Measurements from ENCODE around the gene DGKH. TPM values are rescaled to one million over a fixed set of nuclear protein-coding genes. Genes with fewer than 3 reads are reported as not detected.
A peak's percentile ranks its signal among the peaks of the same experiment; 100 is the strongest.

Gene DGKH
- total RNA-seq, 1 experiment from 2014 or later: 19.1 TPM

DNA sequence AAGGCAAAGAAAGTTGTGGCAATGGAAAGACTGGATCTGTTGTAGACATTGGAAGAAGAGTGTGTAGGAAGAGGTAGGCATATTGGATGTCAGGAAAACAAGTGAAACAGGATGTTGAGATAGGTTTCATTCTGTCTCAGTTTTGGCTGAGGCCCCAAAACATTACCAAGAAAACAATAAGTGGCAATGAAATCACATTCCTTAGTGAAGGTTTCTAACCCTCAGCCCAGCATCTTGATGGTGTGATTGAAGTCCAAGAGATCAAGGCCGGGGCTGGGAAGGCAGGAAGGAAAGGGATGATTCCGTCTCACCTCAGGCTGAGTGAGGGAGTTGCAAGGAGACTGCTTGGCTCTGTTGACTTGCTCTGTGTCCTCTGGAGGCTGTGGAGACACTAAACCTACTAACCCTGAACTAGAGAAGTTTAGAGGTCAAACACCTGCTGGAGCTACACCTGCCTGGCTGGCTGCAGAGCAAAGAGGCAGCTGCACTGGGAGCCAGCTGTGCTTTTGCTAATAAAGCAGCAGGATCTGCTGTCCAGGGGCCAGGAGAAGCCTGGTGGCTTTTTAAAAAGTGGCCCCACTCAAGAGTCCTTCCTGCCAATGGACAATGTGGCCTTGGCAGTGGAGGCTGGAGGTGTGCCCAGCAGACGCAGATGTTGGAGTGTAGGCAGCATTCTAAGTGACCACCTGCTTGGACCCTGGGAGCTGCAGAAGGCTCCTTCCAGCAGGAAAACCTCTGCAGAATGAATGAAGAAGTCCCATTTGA is 53.6 kb downstream of the DGKH start:
- H3K4me3 Mint-ChIP-seq (ENCODE audit: low read depth, unreplicated experiment): no peak overlapping the region
- H3K36me3 Mint-ChIP-seq (ENCODE audit: insufficient read depth, unreplicated experiment): peaks cover 6% of the 10 kb centered on the region
- no TSS peak for BruUV-seq (replicated peaks)
- no peaks in the 10 kb centered on the region for H3K27me3 Mint-ChIP-seq (ENCODE audit: unreplicated experiment)
- no peak overlapping the region for H3K27ac Mint-ChIP-seq (ENCODE audit: unreplicated experiment)
- intact Hi-C loops (cut with micrococcal nuclease; ENCODE audit: unreplicated experiment): no loop called here
- H3K4me1 Mint-ChIP-seq (ENCODE audit: low read depth, unreplicated experiment): peaks cover 37% of the 10 kb centered on the region
- H3K9me3 Mint-ChIP-seq (ENCODE audit: low read depth, unreplicated experiment): no peaks in the 10 kb centered on the region
- TF ChIP-seq, protein P1, sequence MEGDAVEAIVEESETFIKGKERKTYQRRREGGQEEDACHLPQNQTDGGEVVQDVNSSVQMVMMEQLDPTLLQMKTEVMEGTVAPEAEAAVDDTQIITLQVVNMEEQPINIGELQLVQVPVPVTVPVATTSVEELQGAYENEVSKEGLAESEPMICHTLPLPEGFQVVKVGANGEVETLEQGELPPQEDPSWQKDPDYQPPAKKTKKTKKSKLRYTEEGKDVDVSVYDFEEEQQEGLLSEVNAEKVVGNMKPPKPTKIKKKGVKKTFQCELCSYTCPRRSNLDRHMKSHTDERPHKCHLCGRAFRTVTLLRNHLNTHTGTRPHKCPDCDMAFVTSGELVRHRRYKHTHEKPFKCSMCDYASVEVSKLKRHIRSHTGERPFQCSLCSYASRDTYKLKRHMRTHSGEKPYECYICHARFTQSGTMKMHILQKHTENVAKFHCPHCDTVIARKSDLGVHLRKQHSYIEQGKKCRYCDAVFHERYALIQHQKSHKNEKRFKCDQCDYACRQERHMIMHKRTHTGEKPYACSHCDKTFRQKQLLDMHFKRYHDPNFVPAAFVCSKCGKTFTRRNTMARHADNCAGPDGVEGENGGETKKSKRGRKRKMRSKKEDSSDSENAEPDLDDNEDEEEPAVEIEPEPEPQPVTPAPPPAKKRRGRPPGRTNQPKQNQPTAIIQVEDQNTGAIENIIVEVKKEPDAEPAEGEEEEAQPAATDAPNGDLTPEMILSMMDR (IDR thresholded peaks at IDR 0.05; ENCODE audit: unreplicated experiment): no peak
- CTCF ChIA-PET: no interaction called here
- DNase-seq: no peak

- intact Hi-C loops (cut with micrococcal nuclease; ENCODE audit: unreplicated experiment): no loop called here
- DNase-seq: no peak
- H3K27me3 Mint-ChIP-seq (ENCODE audit: unreplicated experiment): no peaks in the 10 kb centered on the region
- CTCF ChIA-PET: no interaction called here
- no TSS peak for BruUV-seq (replicated peaks)
- peaks cover 6% of the 10 kb centered on the region for H3K36me3 Mint-ChIP-seq (ENCODE audit: insufficient read depth, unreplicated experiment)
- H3K4me3 Mint-ChIP-seq (ENCODE audit: low read depth, unreplicated experiment): no peak overlapping the region
- TF ChIP-seq, protein P1 (IDR thresholded peaks at IDR 0.05; ENCODE audit: unreplicated experiment): no peak
- H3K27ac Mint-ChIP-seq (ENCODE audit: unreplicated experiment): no peak overlapping the region
- H3K4me1 Mint-ChIP-seq (ENCODE audit: low read depth, unreplicated experiment): peaks cover 49% of the 10 kb centered on the region
- H3K9me3 Mint-ChIP-seq (ENCODE audit: low read depth, unreplicated experiment): no peaks in the 10 kb centered on the region
Measured at GRCh38 chr13:42102961-42103865, 54.8 kb downstream of the DGKH start.

DNA sequence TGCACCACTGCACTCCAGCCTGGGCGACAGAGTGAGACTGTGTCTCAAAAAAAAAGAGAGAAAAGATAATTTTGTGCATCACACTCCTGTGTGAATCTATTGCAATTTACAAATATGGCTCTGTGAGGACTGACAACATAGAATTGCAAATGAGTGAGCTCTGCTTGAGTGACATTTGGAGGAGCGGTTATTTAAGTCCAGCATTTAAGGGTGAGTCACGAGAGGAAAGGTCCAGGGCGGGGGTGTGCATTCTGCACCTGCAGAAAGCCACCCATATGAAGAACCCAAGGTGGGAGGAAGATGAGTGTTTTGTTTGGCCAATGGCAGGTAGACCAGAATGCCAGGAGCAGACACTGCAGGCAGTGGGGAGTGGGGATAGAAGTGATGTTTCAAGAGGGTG is 58.5 kb downstream of the DGKH start:
- no peak overlapping the region for H3K27ac Mint-ChIP-seq (ENCODE audit: unreplicated experiment)
- no peaks in the 10 kb centered on the region for H3K9me3 Mint-ChIP-seq (ENCODE audit: low read depth, unreplicated experiment)
- peaks cover 6% of the 10 kb centered on the region for H3K36me3 Mint-ChIP-seq (ENCODE audit: insufficient read depth, unreplicated experiment)
- BruUV-seq (replicated peaks): no TSS peak
- TF ChIP-seq, protein P1 (IDR thresholded peaks at IDR 0.05; ENCODE audit: unreplicated experiment): no peak
- no peaks in the 10 kb centered on the region for H3K27me3 Mint-ChIP-seq (ENCODE audit: unreplicated experiment)
- DNase-seq: peak; percentile 16
- peaks cover 53% of the 10 kb centered on the region for H3K4me1 Mint-ChIP-seq (ENCODE audit: low read depth, unreplicated experiment)
- CTCF ChIA-PET: interaction anchor here (0.8 to 1.9 kb wide), 4 partner anchors 9 to 459 kb away, joined by 3 to 6 read pairs (median 4); no protein-coding TSS in a partner anchor
- intact Hi-C loops (cut with micrococcal nuclease; ENCODE audit: unreplicated experiment): loop anchor here (2.0 kb wide), 2 partner anchors 58 to 202 kb away; partner anchors contain the start of gene DGKH
- H3K4me3 Mint-ChIP-seq (ENCODE audit: low read depth, unreplicated experiment): no peak overlapping the region

DNA sequence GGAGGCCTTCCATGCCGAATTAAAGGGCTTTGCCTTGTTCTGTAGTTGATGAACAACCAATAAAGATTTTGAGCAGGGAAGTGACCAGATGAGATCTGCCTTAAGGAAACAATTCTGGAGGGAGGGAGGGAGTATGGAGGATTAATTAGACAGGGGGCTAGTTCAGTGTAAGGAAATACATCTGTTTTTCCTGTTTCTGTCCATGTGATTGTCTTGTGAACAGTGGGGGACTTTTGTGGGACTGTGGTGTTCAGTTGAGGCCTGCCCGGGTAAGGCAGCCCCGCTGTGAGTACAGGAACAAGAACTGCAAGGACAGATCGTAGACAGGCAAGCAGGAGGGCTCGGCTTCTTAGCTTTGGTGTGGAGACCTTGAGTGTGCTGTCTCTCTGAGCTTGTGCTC is 59.0 kb downstream of the DGKH start:
- intact Hi-C loops (cut with micrococcal nuclease; ENCODE audit: unreplicated experiment): loop anchor here (2.0 kb wide), 2 partner anchors 59 to 203 kb away; partner anchors contain the start of gene DGKH
- no peak overlapping the region for H3K4me3 Mint-ChIP-seq (ENCODE audit: low read depth, unreplicated experiment)
- BruUV-seq (replicated peaks): no TSS peak
- no peaks in the 10 kb centered on the region for H3K9me3 Mint-ChIP-seq (ENCODE audit: low read depth, unreplicated experiment)
- no peak for DNase-seq
- CTCF ChIA-PET: no interaction called here
- no peaks in the 10 kb centered on the region for H3K27me3 Mint-ChIP-seq (ENCODE audit: unreplicated experiment)
- peaks cover 4% of the 10 kb centered on the region for H3K36me3 Mint-ChIP-seq (ENCODE audit: insufficient read depth, unreplicated experiment)
- no peak overlapping the region for H3K27ac Mint-ChIP-seq (ENCODE audit: unreplicated experiment)
- H3K4me1 Mint-ChIP-seq (ENCODE audit: low read depth, unreplicated experiment): peaks cover 49% of the 10 kb centered on the region
- TF ChIP-seq, protein P1 (IDR thresholded peaks at IDR 0.05; ENCODE audit: unreplicated experiment): no peak

All from Calu3 (cell line).